Measurements from ENCODE around the gene KRTAP17-1. TPM values are rescaled to one million over a fixed set of nuclear protein-coding genes. Genes with fewer than 3 reads are reported as not detected.
A peak's percentile ranks its signal among the peaks of the same experiment; 100 is the strongest.

The KRTAP17-1 gene
- polyA plus RNA-seq, 2 donors = not detected

- no peaks in the 10 kb centered on the region for H3K27me3 ChIP-seq (ENCODE audit: control insufficient read depth in 1 of 2, insufficient read depth in 2 of 2, low read length in 2 of 2)
- WGBS, 2 donors = 32 to 35% methylated on average over 10 of the region's 10 CpGs
- H3K27ac ChIP-seq (ENCODE audit: low read depth in 2 of 2, low read length in 1 of 2) = peak overlapping the region in 1 of 2 donors; percentile 46
Observed at GRCh38 chr17:41308251-41308917, 7.1 kb downstream of the KRTAP17-1 start.

GRCh38 chr17:41307647-41308046 is 7.9 kb downstream of the KRTAP17-1 start:
- H3K27me3 ChIP-seq (ENCODE audit: control insufficient read depth in 1 of 2, insufficient read depth in 2 of 2, low read length in 2 of 2) = no peaks in the 10 kb centered on the region
- H3K36me3 ChIP-seq (ENCODE audit: control insufficient read depth in 2 of 2, insufficient read depth in 2 of 2, low read length in 1 of 2) = no peaks in the 10 kb centered on the region
- H3K4me3 ChIP-seq (ENCODE audit: low read depth in 1 of 2, low read length in 2 of 2) = no peak overlapping the region
- 73 to 87% methylated on average over 9 of the region's 9 CpGs for WGBS, 2 donors
- no peak overlapping the region for H3K27ac ChIP-seq (ENCODE audit: low read depth in 2 of 2, low read length in 1 of 2)
- H3K4me1 ChIP-seq (ENCODE audit: control insufficient read depth in 2 of 2, insufficient read depth in 2 of 2, low read length in 1 of 2) = peaks cover 0 to 12% of the 10 kb centered on the region in 2 donors
- no peaks in the 10 kb centered on the region for H3K9me3 ChIP-seq (ENCODE audit: control insufficient read depth in 2 of 2, insufficient read depth in 1 of 2, low read depth in 1 of 2, low read length in 1 of 2)

More at GRCh38 chr17:41308251-41308917, 7.1 kb downstream of the KRTAP17-1 start:
- H3K4me3 ChIP-seq (ENCODE audit: low read depth in 1 of 2, low read length in 2 of 2) = no peak overlapping the region
- H3K9me3 ChIP-seq (ENCODE audit: control insufficient read depth in 2 of 2, insufficient read depth in 1 of 2, low read depth in 1 of 2, low read length in 1 of 2) = no peaks in the 10 kb centered on the region
- peaks cover 0 to 12% of the 10 kb centered on the region in 2 donors for H3K4me1 ChIP-seq (ENCODE audit: control insufficient read depth in 2 of 2, insufficient read depth in 2 of 2, low read length in 1 of 2)
- no peaks in the 10 kb centered on the region for H3K36me3 ChIP-seq (ENCODE audit: control insufficient read depth in 2 of 2, insufficient read depth in 2 of 2, low read length in 1 of 2)

DNA sequence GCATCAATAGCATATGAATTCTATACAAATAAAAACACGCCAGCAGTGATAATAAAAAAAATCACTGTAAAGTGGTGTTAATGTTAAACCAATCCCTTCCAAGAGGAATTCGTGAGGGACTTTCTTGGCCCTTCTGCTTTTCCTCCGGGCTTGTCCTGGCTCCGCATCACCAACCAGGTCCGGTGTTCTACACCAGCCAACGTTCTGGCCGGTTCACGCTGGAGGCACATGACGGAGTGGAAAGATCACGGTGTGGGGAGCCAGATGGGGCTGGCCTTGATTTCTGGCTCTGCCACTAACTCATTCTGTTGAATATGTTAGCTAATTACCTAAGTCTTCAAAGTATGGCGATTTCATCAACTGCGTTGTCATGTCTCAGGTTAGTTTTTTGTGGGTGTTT is 11.4 kb downstream of the KRTAP17-1 start:
- Histone ChIP-seq H3K36me3 (ENCODE audit: control insufficient read depth in 2 of 2, insufficient read depth in 2 of 2, low read length in 1 of 2) (no peaks in the 10 kb centered on the region), H3K4me1 (ENCODE audit: control insufficient read depth in 2 of 2, insufficient read depth in 2 of 2, low read length in 1 of 2) (peaks cover 4 to 23% of the 10 kb centered on the region in 2 donors), H3K27ac (ENCODE audit: low read depth in 2 of 2, low read length in 1 of 2) (no peak overlapping the region), H3K4me3 (ENCODE audit: low read depth in 1 of 2, low read length in 2 of 2) (no peak overlapping the region), H3K9me3 (ENCODE audit: control insufficient read depth in 2 of 2, insufficient read depth in 1 of 2, low read depth in 1 of 2, low read length in 1 of 2) (no peaks in the 10 kb centered on the region), H3K27me3 (ENCODE audit: control insufficient read depth in 1 of 2, insufficient read depth in 2 of 2, low read length in 2 of 2) (no peaks in the 10 kb centered on the region)
- WGBS, 2 donors = 85% methylated on average over 12 of the region's 12 CpGs

DNA sequence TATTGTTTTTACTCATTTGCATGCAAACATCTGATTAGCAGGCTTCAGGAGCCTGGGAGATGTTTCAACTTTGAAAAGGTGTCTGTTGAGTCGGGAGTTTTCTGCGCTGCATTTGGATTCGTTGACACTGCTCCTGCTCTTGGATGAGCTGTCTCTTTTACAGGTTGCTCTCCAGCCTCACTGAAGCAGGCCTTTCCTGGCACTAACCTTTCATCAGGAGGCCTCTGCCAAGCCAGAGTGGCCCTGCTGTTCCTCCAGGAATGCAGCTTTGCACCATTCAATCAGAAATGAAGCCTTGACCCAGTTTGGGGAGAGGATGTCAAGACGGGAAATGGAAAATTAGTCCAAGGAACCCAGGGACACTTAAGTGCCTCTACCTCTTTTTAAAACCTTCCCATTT is 12.5 kb downstream of the KRTAP17-1 start:
- Histone ChIP-seq H3K4me1 (ENCODE audit: control insufficient read depth in 2 of 2, insufficient read depth in 2 of 2, low read length in 1 of 2) (peaks cover 4 to 12% of the 10 kb centered on the region in 2 donors), H3K4me3 (ENCODE audit: low read depth in 1 of 2, low read length in 2 of 2) (no peak overlapping the region), H3K9me3 (ENCODE audit: control insufficient read depth in 2 of 2, insufficient read depth in 1 of 2, low read depth in 1 of 2, low read length in 1 of 2) (no peaks in the 10 kb centered on the region), H3K36me3 (ENCODE audit: control insufficient read depth in 2 of 2, insufficient read depth in 2 of 2, low read length in 1 of 2) (no peaks in the 10 kb centered on the region), H3K27me3 (ENCODE audit: control insufficient read depth in 1 of 2, insufficient read depth in 2 of 2, low read length in 2 of 2) (peaks cover 0 to 2% of the 10 kb centered on the region in 2 donors), H3K27ac (ENCODE audit: low read depth in 2 of 2, low read length in 1 of 2) (no peak overlapping the region)
- 88 to 91% methylated on average over 4 of the region's 4 CpGs for WGBS, 2 donors

DNA sequence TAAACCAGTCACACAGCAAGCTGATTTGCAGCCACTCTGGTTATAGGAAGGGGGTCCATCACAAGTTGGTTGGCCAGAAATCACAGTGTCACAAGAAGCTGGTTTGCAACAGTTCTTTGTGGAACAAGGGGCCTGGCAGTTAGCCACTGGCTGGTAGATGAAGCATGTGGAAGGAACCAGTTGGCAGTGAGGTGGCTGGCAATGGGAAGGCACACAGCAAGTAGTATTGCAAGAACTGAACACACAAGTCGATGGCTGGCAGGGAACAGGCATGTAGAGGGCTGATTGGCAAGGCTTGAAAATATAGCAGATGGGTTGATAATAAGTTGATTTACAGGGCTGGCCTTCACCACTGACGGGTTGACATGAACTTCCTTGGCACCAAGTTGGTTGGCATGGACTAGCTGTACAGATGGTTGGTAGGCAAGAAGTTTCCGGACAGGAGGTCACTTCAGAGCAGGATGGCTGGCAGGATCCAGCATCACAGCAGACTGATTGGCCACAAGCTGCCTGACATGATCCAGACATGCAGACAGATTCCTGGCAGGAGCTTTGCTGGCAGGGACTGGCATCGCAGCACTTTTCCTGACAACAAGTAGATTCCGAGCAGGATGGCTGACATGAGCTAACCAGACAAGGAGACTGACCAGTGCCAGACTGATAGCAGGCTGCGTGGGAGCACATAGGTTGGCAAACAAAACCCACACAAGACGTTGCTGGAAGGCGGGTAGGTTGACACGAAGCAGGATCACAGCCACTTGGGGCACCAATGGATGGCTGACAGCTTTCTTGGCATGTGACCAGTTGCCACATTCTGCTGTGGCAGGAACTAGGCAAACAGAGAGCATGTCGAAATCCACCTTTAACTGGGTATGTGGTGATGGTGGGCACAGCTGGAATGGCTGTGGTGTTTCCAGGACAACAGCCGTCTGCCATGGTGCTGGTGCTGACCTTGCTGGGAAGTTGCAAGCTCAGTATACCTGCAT is 13.3 kb downstream of the KRTAP17-1 start, which contains the start of gene KRTAP29-1:
TSS of gene KRTAP29-1 (minus strand) at position 936 of the 986 bp plus-strand sequence. CDS start at position 936, 0 bp downstream.
- Histone ChIP-seq H3K36me3 (ENCODE audit: control insufficient read depth in 2 of 2, insufficient read depth in 2 of 2, low read length in 1 of 2) (no peaks in the 10 kb centered on the region), H3K4me3 (ENCODE audit: low read depth in 1 of 2, low read length in 2 of 2) (peak within 1 kb of the TSS in 1 of 2 donors; percentile 6), H3K27ac (ENCODE audit: low read depth in 2 of 2, low read length in 1 of 2) (peak within 1 kb of the TSS; percentile 44 to 58), H3K27me3 (ENCODE audit: control insufficient read depth in 1 of 2, insufficient read depth in 2 of 2, low read length in 2 of 2) (peaks cover 0 to 2% of the 10 kb centered on the region in 2 donors), H3K9me3 (ENCODE audit: control insufficient read depth in 2 of 2, insufficient read depth in 1 of 2, low read depth in 1 of 2, low read length in 1 of 2) (no peaks in the 10 kb centered on the region), H3K4me1 (ENCODE audit: control insufficient read depth in 2 of 2, insufficient read depth in 2 of 2, low read length in 1 of 2) (peaks cover 4 to 12% of the 10 kb centered on the region in 2 donors)
- 51 to 54% methylated on average over 11 of the region's 11 CpGs for WGBS, 2 donors

DNA sequence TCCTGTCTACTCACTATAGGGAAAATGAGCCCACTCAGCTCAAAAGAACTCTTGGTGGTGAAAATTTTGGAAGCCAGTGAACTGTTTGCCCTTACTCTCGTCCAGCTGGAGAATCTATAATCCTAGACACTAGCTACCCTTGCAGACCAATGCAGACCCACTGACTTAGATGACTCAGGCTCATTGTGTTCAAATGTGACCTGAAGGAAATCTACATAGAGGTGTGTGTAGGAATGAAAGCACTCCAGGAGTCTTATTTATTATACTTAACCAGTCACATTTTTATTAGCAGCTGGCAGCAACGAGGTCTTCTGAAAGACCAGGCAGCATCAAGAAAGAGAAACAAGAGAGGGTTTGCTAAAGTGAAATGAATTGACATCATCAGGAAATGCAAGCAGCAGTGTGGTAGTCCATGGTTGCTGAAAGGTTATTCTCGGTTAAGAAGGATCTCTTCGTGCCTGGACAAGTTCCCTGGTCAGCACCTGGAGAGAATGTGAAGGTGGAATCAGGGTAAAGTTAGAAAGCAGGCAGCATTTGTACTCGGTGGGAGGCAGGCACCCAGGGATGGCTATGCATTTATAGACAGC is 14.2 kb downstream of the KRTAP17-1 start:
- WGBS, 2 donors = 40 to 62% methylated on average over 5 of the region's 5 CpGs
- Histone ChIP-seq H3K9me3 (ENCODE audit: control insufficient read depth in 2 of 2, insufficient read depth in 1 of 2, low read depth in 1 of 2, low read length in 1 of 2) (no peaks in the 10 kb centered on the region), H3K27ac (ENCODE audit: low read depth in 2 of 2, low read length in 1 of 2) (peak overlapping the region in 1 of 2 donors; percentile 58), H3K4me3 (ENCODE audit: low read depth in 1 of 2, low read length in 2 of 2) (no peak overlapping the region), H3K4me1 (ENCODE audit: control insufficient read depth in 2 of 2, insufficient read depth in 2 of 2, low read length in 1 of 2) (peaks cover 4 to 12% of the 10 kb centered on the region in 2 donors), H3K27me3 (ENCODE audit: control insufficient read depth in 1 of 2, insufficient read depth in 2 of 2, low read length in 2 of 2) (peaks cover 0 to 2% of the 10 kb centered on the region in 2 donors), H3K36me3 (ENCODE audit: control insufficient read depth in 2 of 2, insufficient read depth in 2 of 2, low read length in 1 of 2) (no peaks in the 10 kb centered on the region)

DNA sequence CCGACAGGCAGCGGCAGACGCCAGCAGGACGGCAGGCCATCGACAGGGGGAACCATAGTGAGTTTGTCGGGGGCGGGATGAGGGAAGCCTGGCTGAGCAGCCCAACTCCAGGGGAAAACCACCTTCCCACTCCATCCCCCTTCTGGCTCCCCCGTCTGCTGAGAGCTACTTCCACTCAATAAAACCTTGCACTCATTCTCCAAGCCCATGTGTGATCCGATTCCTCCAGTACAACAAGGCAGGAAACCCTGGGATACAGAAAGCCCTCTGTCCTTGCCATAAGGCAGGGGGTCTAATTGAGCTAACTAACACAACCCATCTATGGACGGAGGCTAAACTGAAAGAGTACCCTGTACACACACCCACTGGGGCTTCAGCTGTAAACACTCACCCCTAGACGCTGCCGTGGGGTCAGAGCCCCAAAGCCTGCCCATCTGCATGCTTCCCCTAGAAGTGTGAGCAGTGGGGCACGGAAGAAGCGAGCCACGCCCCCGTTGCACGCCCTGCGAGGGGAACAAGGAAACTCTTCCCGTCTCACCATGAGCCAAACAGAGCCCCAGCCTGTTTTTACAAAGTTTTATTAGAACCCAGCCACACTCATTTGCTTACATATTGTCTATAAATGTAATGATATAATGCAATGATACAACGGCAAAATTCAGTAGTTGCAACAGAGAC is 16.9 kb downstream of the KRTAP17-1 start:
- WGBS, 2 donors = 90 to 95% methylated on average over 20 of the region's 20 CpGs

DNA sequence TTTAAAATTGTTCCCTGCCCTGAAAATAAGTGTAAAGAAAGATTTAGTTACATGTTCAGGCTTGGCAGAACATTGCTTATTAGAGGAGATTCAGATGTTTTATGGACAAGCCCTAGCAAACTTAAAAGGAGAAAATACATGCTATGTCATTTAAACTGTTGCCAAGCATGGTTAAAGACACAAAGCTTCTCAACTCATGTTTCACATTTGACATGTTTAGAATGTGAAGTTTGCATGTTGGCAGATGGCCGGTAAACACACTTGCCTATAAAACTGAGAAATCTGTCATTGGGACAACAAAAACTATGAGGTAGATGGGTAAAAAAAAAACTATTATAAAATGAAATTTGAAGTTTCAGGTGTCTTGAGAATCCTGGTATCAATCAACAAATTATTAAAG is 18.7 kb downstream of the KRTAP17-1 start:
- peaks cover 3 to 4% of the 10 kb centered on the region in 2 donors for H3K4me1 ChIP-seq (ENCODE audit: control insufficient read depth in 2 of 2, insufficient read depth in 2 of 2, low read length in 1 of 2)
- WGBS, 2 donors = 32 to 45% methylated on average over 1 of the region's 1 CpG

More for the DNA sequence above, 16.9 kb downstream of the KRTAP17-1 start:
- Histone ChIP-seq H3K27me3 (ENCODE audit: control insufficient read depth in 1 of 2, insufficient read depth in 2 of 2, low read length in 2 of 2) (peaks cover 0 to 2% of the 10 kb centered on the region in 2 donors), H3K36me3 (ENCODE audit: control insufficient read depth in 2 of 2, insufficient read depth in 2 of 2, low read length in 1 of 2) (no peaks in the 10 kb centered on the region), H3K27ac (ENCODE audit: low read depth in 2 of 2, low read length in 1 of 2) (no peak overlapping the region), H3K9me3 (ENCODE audit: control insufficient read depth in 2 of 2, insufficient read depth in 1 of 2, low read depth in 1 of 2, low read length in 1 of 2) (no peaks in the 10 kb centered on the region), H3K4me1 (ENCODE audit: control insufficient read depth in 2 of 2, insufficient read depth in 2 of 2, low read length in 1 of 2) (peaks cover 4 to 12% of the 10 kb centered on the region in 2 donors), H3K4me3 (ENCODE audit: low read depth in 1 of 2, low read length in 2 of 2) (no peak overlapping the region)

GRCh38 chr17:41294016-41294415 is 21.5 kb downstream of the KRTAP17-1 start:
- H3K27me3 ChIP-seq (ENCODE audit: control insufficient read depth in 1 of 2, insufficient read depth in 2 of 2, low read length in 2 of 2) = peaks cover 0 to 2% of the 10 kb centered on the region in 2 donors
- H3K9me3 ChIP-seq (ENCODE audit: control insufficient read depth in 2 of 2, insufficient read depth in 1 of 2, low read depth in 1 of 2, low read length in 1 of 2) = no peaks in the 10 kb centered on the region
- no peak overlapping the region for H3K4me3 ChIP-seq (ENCODE audit: low read depth in 1 of 2, low read length in 2 of 2)
- no peaks in the 10 kb centered on the region for H3K4me1 ChIP-seq (ENCODE audit: control insufficient read depth in 2 of 2, insufficient read depth in 2 of 2, low read length in 1 of 2)
- no peak overlapping the region for H3K27ac ChIP-seq (ENCODE audit: low read depth in 2 of 2, low read length in 1 of 2)
- H3K36me3 ChIP-seq (ENCODE audit: control insufficient read depth in 2 of 2, insufficient read depth in 2 of 2, low read length in 1 of 2) = no peaks in the 10 kb centered on the region
- WGBS, 2 donors = 75 to 78% methylated on average over 1 of the region's 1 CpG

More for the DNA sequence above, 18.7 kb downstream of the KRTAP17-1 start:
- no peaks in the 10 kb centered on the region for H3K36me3 ChIP-seq (ENCODE audit: control insufficient read depth in 2 of 2, insufficient read depth in 2 of 2, low read length in 1 of 2)
- H3K27me3 ChIP-seq (ENCODE audit: control insufficient read depth in 1 of 2, insufficient read depth in 2 of 2, low read length in 2 of 2) = peaks cover 0 to 2% of the 10 kb centered on the region in 2 donors
- H3K4me3 ChIP-seq (ENCODE audit: low read depth in 1 of 2, low read length in 2 of 2) = no peak overlapping the region
- H3K9me3 ChIP-seq (ENCODE audit: control insufficient read depth in 2 of 2, insufficient read depth in 1 of 2, low read depth in 1 of 2, low read length in 1 of 2) = no peaks in the 10 kb centered on the region
- no peak overlapping the region for H3K27ac ChIP-seq (ENCODE audit: low read depth in 2 of 2, low read length in 1 of 2)
